Erythroblast (primary cell): ENCODE measurements around the gene SAT2.
"Not testable (repeated sequence)": the region's sequence is repeated elsewhere in the genome, so short reads cannot be mapped to it uniquely, and the experiment has no call there.

ENCODE experiments used
- GATA1 ChIP-seq: IDR thresholded peaks from 2 replicates; pipeline ENCODE4 v1.6.1; 2011; ENCODE audit warnings: low read depth, mild to moderate bottlenecking, control low read depth, low read length, moderate library complexity
- POLR2A ChIP-seq: IDR thresholded peaks from 2 replicates; pipeline ENCODE4 v1.6.1; 2011; ENCODE audit warnings: mild to moderate bottlenecking, low read length

GRCh38 chr17:7641635-7642034 lies 14.0 kb upstream of the SAT2 start:
- peak; percentile 56 for TF ChIP-seq POLR2A
- TF ChIP-seq GATA1, result not testable (repeated sequence)
